DOHH2 (cell line): ENCODE measurements around the gene ARHGAP27.

ENCODE experiments used
- EZH2phosphoT487 ChIP-seq: fragments of 200-600 bp; sonication (generic); IDR thresholded peaks from 2 replicates; pipeline ENCODE4 v1.6.1; 2017; ENCODE audit warnings: borderline replicate concordance, mild to moderate bottlenecking, antibody characterized with exemption, low read length, moderate library complexity, mixed read lengths
- TF ChIP-seq, protein P1 (sequence below): fragments of 200-600 bp; sonication (generic); IDR thresholded peaks from one replicate; pipeline ENCODE4 v1.5.1; 2014; ENCODE audit warnings: antibody characterized with exemption, mild to moderate bottlenecking, low read depth, low read length; ENCODE audit not compliant: poor library complexity, severe bottlenecking

- TF ChIP-seq, protein P1, sequence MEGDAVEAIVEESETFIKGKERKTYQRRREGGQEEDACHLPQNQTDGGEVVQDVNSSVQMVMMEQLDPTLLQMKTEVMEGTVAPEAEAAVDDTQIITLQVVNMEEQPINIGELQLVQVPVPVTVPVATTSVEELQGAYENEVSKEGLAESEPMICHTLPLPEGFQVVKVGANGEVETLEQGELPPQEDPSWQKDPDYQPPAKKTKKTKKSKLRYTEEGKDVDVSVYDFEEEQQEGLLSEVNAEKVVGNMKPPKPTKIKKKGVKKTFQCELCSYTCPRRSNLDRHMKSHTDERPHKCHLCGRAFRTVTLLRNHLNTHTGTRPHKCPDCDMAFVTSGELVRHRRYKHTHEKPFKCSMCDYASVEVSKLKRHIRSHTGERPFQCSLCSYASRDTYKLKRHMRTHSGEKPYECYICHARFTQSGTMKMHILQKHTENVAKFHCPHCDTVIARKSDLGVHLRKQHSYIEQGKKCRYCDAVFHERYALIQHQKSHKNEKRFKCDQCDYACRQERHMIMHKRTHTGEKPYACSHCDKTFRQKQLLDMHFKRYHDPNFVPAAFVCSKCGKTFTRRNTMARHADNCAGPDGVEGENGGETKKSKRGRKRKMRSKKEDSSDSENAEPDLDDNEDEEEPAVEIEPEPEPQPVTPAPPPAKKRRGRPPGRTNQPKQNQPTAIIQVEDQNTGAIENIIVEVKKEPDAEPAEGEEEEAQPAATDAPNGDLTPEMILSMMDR: no peak
- TF ChIP-seq EZH2phosphoT487: no peak
These were observed 7.9 kb downstream of the ARHGAP27 start for GRCh38 chr17:45424769-45425124.
